K562 (cell line): Measurements from ENCODE around the gene KIF18B. TPM values are rescaled to one million over a fixed set of nuclear protein-coding genes. Genes with fewer than 3 reads are reported as not detected.

Source experiments
- ATAC-seq: fragments of 200-7000 bp; cut with Tn5 transposase; 3 replicates; pipeline ENCODE4 v1.9.1; 2020; ENCODE audit warnings: moderate library complexity
- BruUV-seq: library from RNA; stranded (reverse); fragments of 400-500 nt; replicated peaks from 2 replicates; lab custom pipeline; 2021; lab: Mats Ljungman, UMichigan
- CTCF ChIA-PET: fragments of 300-600 bp; formaldehyde crosslinking; extraction: SDS; loops from one replicate; lab custom pipeline; 2021; ENCODE audit warnings: low intra/inter-chr PET ratio; lab: Yijun Ruan, JAX
- POLR2A ChIA-PET: fragments of 300-600, 350-650 bp; sonication (Branson Sonifier 250); formaldehyde crosslinking; extraction: SDS; loops from one replicate; lab custom pipeline; 2021; ENCODE audit warnings: antibody characterized with exemption, inconsistent platforms; lab: Yijun Ruan, JAX
- DNase-seq, 4 experiments: peaks; one replicate each; pipeline versions ENCODE4 v3.0.0 to v3.0.0-alpha.2; 2011 to 2018; ENCODE audit warnings: low spot score in 3 of 4, mixed read lengths in 3 of 4; ENCODE audit errors: extremely low read depth in 1 of 4
- FAIRE-seq: peaks from 2 replicates; lab custom pipeline; 2011; peaks lifted over from hg19 to GRCh38; lab: Jason Lieb, UNC
- H2AFZ ChIP-seq: 2 replicates; pipeline ENCODE4 v1.6.0; 2011; ENCODE audit warnings: low read depth, low read length, control low read depth, inconsistent platforms
- H3K27ac ChIP-seq: fragments of 200-600 bp; 3 replicates; pipeline ENCODE4 v1.8.0; 2011; ENCODE audit warnings: low read depth, mild to moderate bottlenecking, control low read depth, inconsistent platforms, low read length, moderate library complexity, mixed read lengths; ENCODE audit errors: extremely low read depth
- H3K27me3 ChIP-seq, 2 experiments: fragments of 300-600 bp in 1 of 2; 2 replicates in 1 of 2; 3 replicates in 1 of 2; pipeline versions ENCODE4 v1.6.0 to v1.8.0; 2011; ENCODE audit warnings: inconsistent platforms in 2 of 2, low read length in 2 of 2, mild to moderate bottlenecking in 1 of 2, mixed read lengths in 1 of 2, moderate library complexity in 1 of 2; ENCODE audit not compliant: control insufficient read depth in 2 of 2, insufficient read depth in 2 of 2
- H3K36me3 ChIP-seq: fragments of 300-600 bp; 3 replicates; pipeline ENCODE4 v1.8.0; 2011; ENCODE audit warnings: mild to moderate bottlenecking, low read length, inconsistent platforms; ENCODE audit not compliant: control insufficient read depth, insufficient read depth
- H3K4me1 ChIP-seq, 2 experiments: fragments of 200-600 bp in 1 of 2; replicated peaks in 1 of 2; 2 replicates in 1 of 2; 3 replicates in 1 of 2; pipeline versions ENCODE4 v1.5.1 to v1.8.0; 2011; ENCODE audit warnings: inconsistent platforms in 2 of 2, low read length in 2 of 2, mild to moderate bottlenecking in 1 of 2, mixed read lengths in 1 of 2, moderate library complexity in 1 of 2; ENCODE audit not compliant: control insufficient read depth in 2 of 2, insufficient read depth in 2 of 2
- H3K4me2 ChIP-seq: 2 replicates; pipeline ENCODE4 v1.6.1; 2011; ENCODE audit warnings: low read length, control low read depth, inconsistent platforms, mixed read lengths; ENCODE audit not compliant: insufficient read depth
- H3K4me3 ChIP-seq: fragments of 200-600 bp; sonication (generic), shearing (Covaris generic); 2 replicates; pipeline ENCODE4 v1.5.1; 2016; ENCODE audit warnings: control low read depth, inconsistent platforms
- H3K79me2 ChIP-seq: fragments of 200-600 bp; 3 replicates; pipeline ENCODE4 v1.8.0; 2011; ENCODE audit warnings: low read length, inconsistent platforms; ENCODE audit not compliant: control insufficient read depth, insufficient read depth
- H3K9ac ChIP-seq, 2 experiments: 2 replicates each; pipeline versions ENCODE4 v1.6.0 to v1.6.1; 2011; ENCODE audit warnings: low read depth in 2 of 2, low read length in 2 of 2, control low read depth in 1 of 2, inconsistent platforms in 1 of 2, mild to moderate bottlenecking in 1 of 2, mixed read lengths in 1 of 2; ENCODE audit not compliant: insufficient read depth in 1 of 2
- H3K9me1 ChIP-seq: one replicate; pipeline ENCODE4 v1.6.0; 2011; ENCODE audit warnings: inconsistent platforms, mild to moderate bottlenecking, low read length, moderate library complexity; ENCODE audit not compliant: control insufficient read depth, insufficient read depth
- H3K9me3 ChIP-seq: replicated peaks from 2 replicates; pipeline ENCODE4 v1.5.1; 2011; ENCODE audit warnings: low read depth, low read length, inconsistent platforms; ENCODE audit not compliant: control insufficient read depth, insufficient read depth
- H4K20me1 ChIP-seq: replicated peaks from 2 replicates; pipeline ENCODE4 v1.6.1; 2011; ENCODE audit warnings: low read length, inconsistent platforms, mixed read lengths; ENCODE audit not compliant: control insufficient read depth, insufficient read depth
- BDP1 ChIP-seq: IDR thresholded peaks from 3 replicates; pipeline ENCODE4 v1.6.1; 2011; ENCODE audit not compliant: insufficient read length, insufficient read depth
- DACH1 ChIP-seq: fragments of 450-650 bp; IDR thresholded peaks from 2 replicates; pipeline ENCODE4 v1.6.1; 2018; ENCODE audit not compliant: partially characterized antibody
- FOXO4 ChIP-seq: fragments of 450-650 bp; formaldehyde crosslinking; IDR thresholded peaks from 2 replicates; pipeline ENCODE4 v1.4.0; 2020; ENCODE audit warnings: mild to moderate bottlenecking, moderate library complexity
- HNRNPLL ChIP-seq: fragments of 200-400 bp; formaldehyde crosslinking; IDR thresholded peaks from 2 replicates; pipeline ENCODE4 v1.6.1; 2017; ENCODE audit warnings: low read length, low read depth, mild to moderate bottlenecking; ENCODE audit not compliant: poor library complexity, severe bottlenecking
- MAFG ChIP-seq: fragments of 450-650 bp; conservative IDR thresholded peaks from 2 replicates; pipeline ENCODE4 v1.6.1; 2016; ENCODE audit warnings: missing genetic modification characterization, missing compliant biosample characterization
- PPARD ChIP-seq: fragments of 250-450 bp; sonication (Bioruptor Pico); IDR thresholded peaks from 2 replicates; pipeline ENCODE4 v1.8.0; 2022; ENCODE audit warnings: inconsistent platforms, mild to moderate bottlenecking, moderate library complexity
- SMARCE1 ChIP-seq: fragments of 450-650 bp; IDR thresholded peaks from 2 replicates; pipeline ENCODE4 v1.7.1; 2016; ENCODE audit warnings: mild to moderate bottlenecking
- XRCC4 ChIP-seq: IDR thresholded peaks from one replicate; pipeline ENCODE4 v1.6.1; 2011; ENCODE audit not compliant: insufficient read depth, insufficient read length; ENCODE audit errors: extremely low read depth
- ZNF41 ChIP-seq: fragments of 250-450 bp; sonication (Bioruptor Pico); conservative IDR thresholded peaks from 2 replicates; pipeline ENCODE4 v1.4.0; 2020; ENCODE audit warnings: mild to moderate bottlenecking
- ZNF561 ChIP-seq: fragments of 450-650 bp; formaldehyde crosslinking; conservative IDR thresholded peaks from 2 replicates; pipeline ENCODE4 v1.4.0; 2020; ENCODE audit warnings: mild to moderate bottlenecking, moderate library complexity
- WGBS: fragments of 100-300 bp; shearing (Covaris generic); methylation state at CpG from one replicate; pipeline ENCODE4 v1.1.6; 2016; ENCODE audit warnings: low coverage, mixed read lengths; ENCODE audit not compliant: insufficient coverage; ENCODE audit errors: missing lambda C conversion rate; 5-methylcytosine and 5-hydroxymethylcytosine counted together
- in situ Hi-C: fragments of 300-500 bp; cut with MboI; formaldehyde crosslinking; loops from 4 replicates; pipeline ENCODE4 v1.15.0; 2018; ENCODE audit warnings: inconsistent platforms, mixed read lengths
- intact Hi-C: fragments of 100-400 bp; cut with micrococcal nuclease; formaldehyde crosslinking; loops from 2 replicates; pipeline ENCODE4 v1.14.2; 2022
- polyA plus RNA-seq, 8 experiments: library from polyadenylated mRNA; depleted of rRNA in 4 of 8; stranded (reverse) in 5 of 8; unstranded in 3 of 8; fragments of >200 nt; fragmentation: Nextera tagmentation in 2 of 8; fragmentation: Illumina TruSeq in 1 of 8; extraction: Ambion mirVana in 2 of 8; extraction: Trizol in 1 of 8; gene quantifications; 2 replicates each; pipeline versions ENCODE4 v1.2.1 to v1.2.3, GENCODE V29; 2011 to 2014; ENCODE audit warnings: inconsistent platforms in 1 of 8, missing spikeins in 1 of 8
- total RNA-seq, 7 experiments: library from RNA; depleted of rRNA in 6 of 7; stranded (reverse); fragments of >200 nt in 6 of 7; fragmentation: Illumina TruSeq in 2 of 7; extraction: Trizol in 2 of 7; gene quantifications; 2 replicates each; pipeline versions ENCODE4 v1.2.1 to v1.2.3, GENCODE V29; 2011 to 2021; ENCODE audit warnings: low replicate concordance in 1 of 7
- TF ChIP-seq, protein P1 (sequence below): sonication (generic); formaldehyde crosslinking; IDR thresholded peaks from 2 replicates; pipeline ENCODE4 v1.9.0; 2022; ENCODE audit warnings: mild to moderate bottlenecking, missing genetic modification reagents
- TF ChIP-seq, protein P2 (sequence below): fragments of 450-650 bp; formaldehyde crosslinking; IDR thresholded peaks from 2 replicates; pipeline ENCODE4 v1.4.0; 2022; ENCODE audit warnings: mild to moderate bottlenecking, moderate library complexity
- TF ChIP-seq, protein P3 (sequence below), 2 experiments: fragments of 250-450 bp in 1 of 2; fragments of 450-650 bp in 1 of 2; sonication (Bioruptor Pico) in 1 of 2; IDR thresholded peaks; 2 replicates each; pipeline versions ENCODE4 v1.6.1 to v1.8.0; 2016 to 2021; ENCODE audit warnings: mild to moderate bottlenecking in 2 of 2, moderate library complexity in 2 of 2, missing compliant biosample characterization in 1 of 2, missing genetic modification characterization in 1 of 2
- TF ChIP-seq, protein P4 (sequence below): sonication (generic); formaldehyde crosslinking; IDR thresholded peaks from 2 replicates; pipeline ENCODE4 v1.8.1; 2023; ENCODE audit warnings: mild to moderate bottlenecking, missing genetic modification reagents

Gene KIF18B
- total and polyA plus RNA-seq, 9 of the 15 experiments (the other 6 are each of a cell fraction or from before 2014, with no cell fraction given), result 2.0 to 42.8 (median 13.2) TPM

DNA sequence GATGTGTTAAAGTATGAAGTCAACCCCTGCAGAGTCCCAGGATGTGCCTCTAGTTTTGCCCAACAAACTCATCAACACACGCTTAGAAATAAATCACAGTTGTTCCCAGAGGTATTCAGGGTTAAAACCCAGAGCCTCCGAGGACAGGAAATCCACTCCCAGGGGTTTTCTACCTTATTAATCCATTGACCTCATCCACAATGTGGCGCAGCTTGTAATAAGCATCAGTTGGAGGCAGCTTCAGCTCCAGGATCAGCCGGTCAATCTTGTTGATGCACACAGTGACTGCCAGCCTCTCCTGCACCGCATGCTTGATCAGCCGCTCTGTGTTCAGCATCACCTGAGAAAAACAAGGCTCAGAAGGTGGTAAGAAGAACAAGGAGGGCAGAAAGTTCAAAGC is 71.8 kb downstream of the KIF18B start:
- Histone ChIP-seq H3K9me1 (no peaks in the 10 kb centered on the region), H3K4me3 (no peak overlapping the region)
- no peak for TF ChIP-seq DACH1
- TF ChIP-seq HNRNPLL, result no peak
- no peak for TF ChIP-seq XRCC4
- TF ChIP-seq, protein P1, sequence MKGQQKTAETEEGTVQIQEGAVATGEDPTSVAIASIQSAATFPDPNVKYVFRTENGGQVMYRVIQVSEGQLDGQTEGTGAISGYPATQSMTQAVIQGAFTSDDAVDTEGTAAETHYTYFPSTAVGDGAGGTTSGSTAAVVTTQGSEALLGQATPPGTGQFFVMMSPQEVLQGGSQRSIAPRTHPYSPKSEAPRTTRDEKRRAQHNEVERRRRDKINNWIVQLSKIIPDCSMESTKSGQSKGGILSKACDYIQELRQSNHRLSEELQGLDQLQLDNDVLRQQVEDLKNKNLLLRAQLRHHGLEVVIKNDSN (CRISPR knock-in tag), result no peak
- TF ChIP-seq, protein P2, sequence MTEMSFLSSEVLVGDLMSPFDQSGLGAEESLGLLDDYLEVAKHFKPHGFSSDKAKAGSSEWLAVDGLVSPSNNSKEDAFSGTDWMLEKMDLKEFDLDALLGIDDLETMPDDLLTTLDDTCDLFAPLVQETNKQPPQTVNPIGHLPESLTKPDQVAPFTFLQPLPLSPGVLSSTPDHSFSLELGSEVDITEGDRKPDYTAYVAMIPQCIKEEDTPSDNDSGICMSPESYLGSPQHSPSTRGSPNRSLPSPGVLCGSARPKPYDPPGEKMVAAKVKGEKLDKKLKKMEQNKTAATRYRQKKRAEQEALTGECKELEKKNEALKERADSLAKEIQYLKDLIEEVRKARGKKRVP (CRISPR knock-in tag), result no peak
- no peak for TF ChIP-seq PPARD (CRISPR knock-in tag)
- no peak for TF ChIP-seq ZNF41 (CRISPR knock-in tag)
- TF ChIP-seq BDP1, result no peak
- TF ChIP-seq, protein P3, sequence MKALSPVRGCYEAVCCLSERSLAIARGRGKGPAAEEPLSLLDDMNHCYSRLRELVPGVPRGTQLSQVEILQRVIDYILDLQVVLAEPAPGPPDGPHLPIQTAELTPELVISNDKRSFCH (CRISPR knock-in tag; IDR thresholded peaks at IDR 0.05), result no peak
- TF ChIP-seq, protein P3 (tag; IDR thresholded peaks at IDR 0.05), result no peak
- TF ChIP-seq SMARCE1, result no peak
- no peak for TF ChIP-seq MAFG (tag)
- TF ChIP-seq, protein P4, sequence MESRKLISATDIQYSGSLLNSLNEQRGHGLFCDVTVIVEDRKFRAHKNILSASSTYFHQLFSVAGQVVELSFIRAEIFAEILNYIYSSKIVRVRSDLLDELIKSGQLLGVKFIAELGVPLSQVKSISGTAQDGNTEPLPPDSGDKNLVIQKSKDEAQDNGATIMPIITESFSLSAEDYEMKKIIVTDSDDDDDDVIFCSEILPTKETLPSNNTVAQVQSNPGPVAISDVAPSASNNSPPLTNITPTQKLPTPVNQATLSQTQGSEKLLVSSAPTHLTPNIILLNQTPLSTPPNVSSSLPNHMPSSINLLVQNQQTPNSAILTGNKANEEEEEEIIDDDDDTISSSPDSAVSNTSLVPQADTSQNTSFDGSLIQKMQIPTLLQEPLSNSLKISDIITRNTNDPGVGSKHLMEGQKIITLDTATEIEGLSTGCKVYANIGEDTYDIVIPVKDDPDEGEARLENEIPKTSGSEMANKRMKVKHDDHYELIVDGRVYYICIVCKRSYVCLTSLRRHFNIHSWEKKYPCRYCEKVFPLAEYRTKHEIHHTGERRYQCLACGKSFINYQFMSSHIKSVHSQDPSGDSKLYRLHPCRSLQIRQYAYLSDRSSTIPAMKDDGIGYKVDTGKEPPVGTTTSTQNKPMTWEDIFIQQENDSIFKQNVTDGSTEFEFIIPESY, result no peak
- TF ChIP-seq FOXO4, result no peak
- no peak for TF ChIP-seq ZNF561
- TF ChIP-seq, all 486 proteins: peak for 0
- Histone ChIP-seq H3K4me2 (no peak overlapping the region), H4K20me1 (no peaks in the 10 kb centered on the region), H3K9ac (no peak overlapping the region), H3K4me1 (no peaks in the 10 kb centered on the region), H3K79me2 (no peaks in the 10 kb centered on the region), H3K9me3 (no peaks in the 10 kb centered on the region), H2AFZ (no peak overlapping the region), H3K27ac (no peak overlapping the region), H3K27me3 (no peaks in the 10 kb centered on the region), H3K36me3 (peaks cover 85% of the 10 kb centered on the region)
- POLR2A ChIA-PET, result interaction anchor here (0.6 kb wide), 1 partner anchor 211 kb away, joined by 4 read pairs; no protein-coding TSS in a partner anchor
- FAIRE-seq (no peak), ATAC-seq (no peak), DNase-seq (no peak)
- intact Hi-C loops, result no loop called here
- no TSS peak for BruUV-seq
- CTCF ChIA-PET, result no interaction called here
- 95% methylated on average over 6 of the region's 6 CpGs for WGBS
- in situ Hi-C loops, result no loop called here
